IMR-90 (cell line): ENCODE results near the gene NEK6.

Experiments used
- MAZ ChIP-seq: IDR thresholded peaks from 2 replicates; pipeline ENCODE4 v1.6.1; 2012; ENCODE audit warnings: low read depth, mild to moderate bottlenecking, low read length, improper control_type of control experiment, moderate library complexity, borderline replicate concordance
- NFE2L2 ChIP-seq: fragments of 150-350 bp; IDR thresholded peaks from 2 replicates; pipeline ENCODE4 v1.6.1; 2016; ENCODE audit warnings: low read depth, mild to moderate bottlenecking, low read length
- POLR2A ChIP-seq: IDR thresholded peaks from 2 replicates; pipeline ENCODE4 v1.6.1; 2012; ENCODE audit warnings: mild to moderate bottlenecking, low read depth, low read length
- SMC3 ChIP-seq: fragments of 150-350 bp; IDR thresholded peaks from 2 replicates; pipeline ENCODE4 v1.6.1; 2016; ENCODE audit warnings: low read depth, mild to moderate bottlenecking, antibody characterized with exemption, low read length, moderate library complexity

DNA sequence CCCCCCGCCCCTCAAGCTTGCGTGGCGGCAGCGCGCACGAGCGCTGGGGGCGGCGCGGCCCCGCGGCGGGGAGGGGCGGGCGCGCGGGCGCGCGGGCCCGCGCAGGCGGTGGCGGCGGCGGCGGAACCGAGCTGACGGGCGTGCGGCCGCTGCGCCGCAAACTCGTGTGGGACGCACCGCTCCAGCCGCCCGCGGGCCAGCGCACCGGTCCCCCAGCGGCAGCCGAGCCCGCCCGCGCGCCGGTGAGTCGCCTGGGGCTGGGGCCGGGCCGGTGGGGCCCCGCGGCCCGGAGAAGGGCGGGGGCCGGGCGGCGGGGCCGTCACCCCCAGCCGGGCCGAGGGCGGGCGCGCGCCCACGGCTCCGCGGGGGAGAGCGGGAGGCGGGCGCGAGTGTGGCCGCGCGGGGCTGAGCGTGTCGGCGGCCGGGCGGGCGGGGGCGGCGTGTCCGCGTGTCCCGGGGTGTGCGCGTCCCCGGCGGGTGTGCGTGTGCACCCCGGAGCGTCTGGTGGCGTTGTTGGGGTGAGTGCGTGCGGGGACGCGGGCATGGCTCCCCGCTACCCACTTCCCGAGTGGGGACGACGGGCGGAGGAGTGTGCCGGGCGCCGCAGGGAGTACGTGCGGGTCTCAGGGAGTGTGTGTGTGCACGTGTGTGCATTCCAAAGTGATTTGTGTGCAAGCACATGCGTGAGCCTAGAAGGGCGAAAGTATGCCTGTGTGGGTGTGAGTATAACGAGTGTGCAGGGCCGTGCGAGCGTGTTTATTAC, at the start of gene NEK6:
- TF ChIP-seq MAZ, result no peak
- TF ChIP-seq NFE2L2, result no peak
- peak; percentile 59 for TF ChIP-seq POLR2A
- no peak for TF ChIP-seq SMC3
